A204.1 (cell line): Measurements from ENCODE around the gene ACTR5.

Experiments used
- FAIRE-seq: peaks from 2 replicates; lab custom pipeline; 2012; peaks lifted over from hg19 to GRCh38; lab: Jason Lieb, UNC

The ACTR5 gene

GRCh38 chr20:38729767-38730166 is 18.5 kb upstream of the ACTR5 start:
- FAIRE-seq = no peak

DNA sequence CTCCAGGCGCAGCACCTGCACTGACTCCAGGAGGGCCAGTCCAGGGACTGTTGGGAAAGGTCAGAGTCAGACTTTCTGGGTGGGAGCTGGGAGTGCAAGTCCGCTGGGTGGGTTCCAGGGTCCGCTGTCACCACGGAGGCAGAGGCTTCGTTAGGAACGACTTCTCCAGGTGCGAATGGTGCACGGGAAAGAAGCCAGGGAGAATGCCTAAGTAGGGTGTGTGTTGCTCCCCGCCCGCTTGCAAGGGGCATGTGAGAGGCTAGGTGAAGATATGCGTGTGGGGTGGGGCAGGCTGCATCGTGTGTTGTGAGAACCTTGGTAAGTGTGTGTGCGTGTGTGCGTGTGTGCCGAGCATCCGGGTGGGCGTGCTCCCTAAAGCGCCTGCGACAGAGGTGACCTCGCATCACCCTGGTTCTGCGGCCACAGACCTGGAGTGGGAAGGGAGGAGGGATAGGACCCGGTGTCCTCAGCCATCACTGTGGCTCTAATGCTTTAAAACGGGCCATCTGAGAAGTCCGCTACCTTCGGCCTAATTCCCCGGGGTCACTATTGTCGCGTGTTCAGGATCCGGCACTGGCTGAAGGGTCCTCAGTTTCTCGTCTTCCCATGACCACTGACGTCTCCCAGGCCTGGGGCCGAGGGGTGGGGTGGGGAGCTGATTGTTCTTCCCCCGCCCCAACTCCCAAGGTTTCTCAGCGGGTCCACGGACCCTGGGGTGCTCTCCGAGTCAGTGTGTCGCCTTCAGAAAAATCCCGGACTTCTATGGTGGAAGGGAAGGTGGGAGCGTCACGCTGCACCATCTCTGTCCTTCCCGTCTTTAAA is 17.9 kb upstream of the ACTR5 start:
- FAIRE-seq = no peak

- FAIRE-seq = no peak
Measured at GRCh38 chr20:38730989-38731737, 17.1 kb upstream of the ACTR5 start.

DNA sequence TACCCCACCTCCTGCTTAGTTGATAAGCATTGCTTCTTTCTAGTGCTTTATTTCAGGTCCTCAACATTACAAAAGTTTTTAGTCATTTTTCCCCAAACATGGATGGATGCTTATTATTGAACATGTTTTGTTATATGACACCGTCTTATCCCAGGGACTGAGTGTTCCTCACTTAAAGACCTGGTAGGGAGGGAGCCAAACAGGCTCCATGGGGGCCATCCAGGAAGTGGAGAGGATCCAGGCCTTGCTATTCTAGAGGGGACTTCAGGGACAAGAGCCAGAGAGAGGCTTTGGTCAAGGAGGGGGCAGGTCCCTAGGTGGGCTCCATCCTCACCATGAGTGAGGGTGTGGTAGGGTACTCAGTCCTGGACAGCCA is 16.5 kb upstream of the ACTR5 start:
- no peak for FAIRE-seq

GRCh38 chr20:38732981-38733380 is 15.3 kb upstream of the ACTR5 start:
- FAIRE-seq = no peak

- FAIRE-seq = no peak
Measured at GRCh38 chr20:38735172-38735571, 13.1 kb upstream of the ACTR5 start.

- no peak for FAIRE-seq
Measured at GRCh38 chr20:38737887-38738286, 10.4 kb upstream of the ACTR5 start.

GRCh38 chr20:38745757-38746156 is 2.5 kb upstream of the ACTR5 start:
- no peak for FAIRE-seq

DNA sequence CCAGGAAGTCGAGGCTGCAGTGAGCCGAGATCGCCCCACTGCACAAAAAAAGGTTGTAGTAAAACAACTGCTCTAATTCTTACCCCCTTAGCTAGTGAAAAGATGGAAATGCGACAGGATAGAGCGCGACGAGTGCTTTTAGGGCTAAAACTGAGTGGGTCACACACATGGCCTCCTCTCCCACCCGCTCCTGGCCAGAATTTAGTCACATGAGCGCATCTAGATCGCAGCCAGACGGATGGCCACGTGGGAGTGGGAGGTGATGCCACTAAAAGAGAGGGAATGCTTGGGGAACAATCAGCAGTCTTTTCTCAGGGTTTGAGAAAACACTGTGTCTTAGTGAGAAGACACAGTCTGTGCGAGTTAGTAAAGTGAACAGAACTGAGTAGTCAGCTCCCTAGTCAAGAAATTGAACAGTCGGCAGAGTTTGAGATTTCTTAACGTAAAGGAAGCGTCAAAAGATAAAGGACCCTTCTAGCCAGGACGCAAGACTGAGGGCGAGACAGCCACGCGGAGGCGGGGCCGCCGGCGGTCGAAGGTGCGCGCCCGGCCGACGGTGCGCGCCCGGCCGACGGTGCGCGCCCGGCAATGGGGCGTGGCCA is 664 bp upstream of the ACTR5 start:
- FAIRE-seq = no peak

- FAIRE-seq = no peak
Measured at GRCh38 chr20:38748861-38749149, 545 bp downstream of the ACTR5 start.

GRCh38 chr20:38751360-38751976 is 3.2 kb downstream of the ACTR5 start:
- FAIRE-seq = peak; percentile 90

- no peak for FAIRE-seq
Measured at GRCh38 chr20:38752029-38752428, 3.8 kb downstream of the ACTR5 start.

- no peak for FAIRE-seq
Measured at GRCh38 chr20:38754924-38755323, 6.7 kb downstream of the ACTR5 start.

DNA sequence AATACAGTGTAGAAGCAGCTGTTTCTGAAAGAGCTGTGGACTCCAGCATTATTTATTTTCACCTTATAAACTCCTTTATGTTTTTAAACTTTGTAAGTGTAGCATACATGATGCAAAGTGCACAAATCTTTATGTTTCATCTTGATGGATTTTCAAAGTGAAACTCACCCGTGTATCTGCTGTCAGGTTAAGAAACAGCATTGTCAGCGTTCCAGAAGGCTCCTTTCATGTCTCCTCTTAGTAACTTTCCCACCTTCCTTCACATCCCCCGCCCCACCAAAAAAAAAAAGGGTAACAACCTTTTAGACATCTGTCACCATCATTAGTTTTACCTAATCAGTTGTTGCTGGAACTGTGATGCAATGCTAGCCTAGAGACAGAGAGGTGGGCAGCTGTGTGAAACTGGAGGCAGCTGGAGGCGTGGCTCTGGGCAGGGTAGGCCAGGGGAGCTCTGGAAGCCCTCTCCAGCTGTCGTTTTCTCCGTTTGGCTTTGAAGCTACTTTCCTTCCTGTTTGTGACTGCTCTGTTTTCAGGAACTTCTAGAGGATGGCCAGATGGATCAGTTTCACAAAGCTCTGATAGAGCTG is 7.2 kb downstream of the ACTR5 start:
- no peak for FAIRE-seq

DNA sequence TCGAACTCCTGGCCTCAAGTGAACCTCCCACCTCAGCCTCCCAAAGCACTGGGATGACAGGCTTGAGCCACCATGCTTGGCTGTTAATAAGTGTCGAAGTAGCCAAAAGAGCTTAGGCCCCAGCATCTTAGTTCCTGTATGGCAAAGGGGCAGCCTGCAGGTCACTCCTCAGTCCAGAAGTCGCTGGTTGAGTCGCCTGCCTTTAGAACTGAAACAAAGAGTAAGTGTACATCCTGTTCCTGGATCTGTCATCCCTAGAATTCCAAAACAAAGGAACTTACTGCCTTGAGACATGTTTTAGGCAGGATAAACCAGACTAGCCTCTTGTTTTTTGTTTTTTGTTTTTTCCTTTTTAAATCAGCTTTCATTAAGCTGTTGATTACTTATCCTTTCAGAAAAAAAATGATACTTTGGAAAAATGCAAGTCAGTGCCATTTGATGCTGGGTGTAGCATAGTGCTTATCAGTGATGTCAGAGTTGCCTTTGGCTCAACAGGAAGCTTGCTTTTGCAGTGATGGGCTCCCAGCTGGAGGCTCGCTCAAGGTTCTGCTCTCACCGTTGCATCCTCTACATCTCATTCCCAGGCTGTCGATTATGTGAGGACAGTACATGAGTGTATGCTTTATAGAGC is 9.0 kb downstream of the ACTR5 start:
- FAIRE-seq = no peak

- FAIRE-seq = no peak
Measured at GRCh38 chr20:38759106-38759505, 10.8 kb downstream of the ACTR5 start.

- FAIRE-seq = no peak
Measured at GRCh38 chr20:38760978-38761377, 12.7 kb downstream of the ACTR5 start.

DNA sequence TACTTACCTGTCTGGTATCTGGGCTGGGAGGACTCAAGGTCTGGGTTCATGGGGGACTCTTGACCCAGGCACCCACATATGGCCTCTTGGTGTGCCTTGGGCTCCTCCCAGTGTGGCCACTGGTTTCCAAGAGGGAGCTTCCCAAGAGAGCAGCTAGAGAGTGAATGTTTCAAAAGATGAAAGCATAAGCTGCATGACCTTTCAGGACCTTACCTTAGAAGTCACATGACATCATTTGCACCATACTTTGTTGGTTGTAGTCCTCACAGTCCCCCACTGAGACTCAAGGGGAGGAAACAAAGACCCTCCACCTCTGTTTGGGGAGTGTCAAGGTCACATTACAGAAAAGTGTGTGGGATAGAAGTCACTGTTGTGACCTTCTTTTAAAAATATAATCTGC is 13.9 kb downstream of the ACTR5 start:
- no peak for FAIRE-seq

GRCh38 chr20:38763616-38764015 is 15.4 kb downstream of the ACTR5 start:
- no peak for FAIRE-seq

DNA sequence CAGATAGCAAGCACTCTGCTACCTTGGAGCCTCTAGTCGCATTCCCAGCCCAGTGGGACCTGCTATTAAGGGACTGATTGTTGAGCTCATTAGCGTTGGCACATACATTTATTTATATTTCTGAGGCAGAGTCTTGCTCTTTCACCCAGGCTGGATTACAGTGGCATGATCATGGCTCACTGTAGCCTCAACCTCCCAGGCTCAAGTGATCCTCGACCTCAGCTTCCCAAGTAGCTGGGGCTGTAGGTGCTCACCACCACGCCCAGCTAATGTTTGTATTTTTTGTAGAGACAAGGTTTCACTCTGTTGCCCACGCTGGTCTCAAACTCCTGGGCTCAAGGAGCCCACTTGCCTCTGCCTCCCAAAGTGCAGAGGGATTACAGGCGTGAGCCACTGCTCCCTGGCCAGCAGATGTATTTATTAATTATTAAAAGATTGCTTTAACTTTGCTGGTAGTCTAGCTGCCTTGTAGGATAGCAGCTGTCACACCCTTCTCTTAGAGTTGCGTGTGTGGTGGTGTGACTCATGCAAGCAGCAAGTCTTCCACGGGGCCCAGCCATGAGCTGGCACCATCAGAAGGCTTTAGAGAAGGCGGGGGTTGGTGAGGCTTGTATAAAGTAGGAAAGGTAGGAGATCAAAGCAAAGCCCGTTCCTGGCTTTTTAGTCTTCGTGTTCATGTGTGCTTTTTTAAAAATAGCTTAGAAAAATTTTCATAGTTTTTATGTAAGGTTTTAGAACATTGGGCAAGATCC is 16.5 kb downstream of the ACTR5 start:
- FAIRE-seq = no peak

DNA sequence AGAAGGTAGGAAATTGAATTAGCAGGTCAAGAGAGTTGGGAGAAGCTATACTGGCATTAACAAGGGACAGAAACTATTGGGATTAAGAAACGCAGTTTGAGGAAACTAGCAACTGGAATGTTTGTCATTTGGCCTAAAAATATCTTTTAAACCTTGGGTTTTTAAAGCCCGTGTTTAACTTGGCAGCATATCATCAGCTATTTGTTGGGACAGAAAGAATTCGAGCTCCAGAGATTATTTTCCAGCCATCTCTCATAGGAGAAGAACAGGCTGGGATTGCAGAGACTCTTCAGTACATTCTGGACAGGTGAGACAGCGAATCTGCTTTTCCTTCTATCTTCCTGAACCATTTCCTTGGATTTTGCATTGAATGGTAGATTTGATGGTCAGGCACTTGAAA is 17.8 kb downstream of the ACTR5 start:
- FAIRE-seq = no peak
